Measurements from ENCODE around the gene ORM1.

DNA sequence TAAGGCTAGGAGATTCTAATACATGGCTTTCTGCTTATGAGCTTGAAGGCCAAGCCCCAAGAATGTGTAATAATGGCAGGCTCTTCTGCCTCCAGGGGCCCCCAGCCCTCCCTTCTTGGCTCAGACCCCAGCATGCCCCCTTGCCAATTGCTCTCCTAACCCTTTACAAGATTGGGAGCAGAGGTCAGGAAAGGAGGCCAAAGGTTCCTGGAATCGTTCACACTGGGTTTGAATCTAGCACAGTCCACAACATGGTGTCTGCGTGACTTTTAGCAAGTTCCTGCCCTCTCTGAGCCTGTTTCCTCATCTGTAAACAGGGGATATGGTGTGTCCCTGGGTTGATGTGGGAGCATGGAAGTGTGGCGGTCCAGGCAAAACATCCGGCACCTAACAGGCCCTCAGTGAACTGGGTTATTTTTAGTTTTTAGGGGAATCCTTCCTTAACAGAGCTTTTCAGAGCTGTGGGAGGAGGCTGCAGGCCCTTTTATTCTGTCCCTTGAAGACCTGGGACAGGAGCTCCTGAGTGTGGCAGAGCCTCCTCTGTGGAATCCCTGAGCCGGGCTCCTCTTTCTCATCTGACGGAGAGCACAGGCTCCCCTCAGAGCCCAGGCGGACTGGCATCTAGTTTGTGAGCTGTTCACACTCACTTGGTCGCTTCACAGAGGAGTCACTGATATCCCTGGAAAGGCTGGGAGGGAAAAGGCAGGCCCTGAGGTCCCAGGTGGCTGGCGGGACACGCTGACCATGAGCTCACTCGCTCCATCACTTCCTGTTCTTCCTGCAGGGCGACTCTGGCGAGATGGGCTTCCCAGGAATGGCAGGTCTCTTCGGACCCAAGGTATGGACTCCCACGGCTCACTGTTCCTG, 23.4 kb upstream of the ORM1 start:
- TF ChIP-seq, protein P1, sequence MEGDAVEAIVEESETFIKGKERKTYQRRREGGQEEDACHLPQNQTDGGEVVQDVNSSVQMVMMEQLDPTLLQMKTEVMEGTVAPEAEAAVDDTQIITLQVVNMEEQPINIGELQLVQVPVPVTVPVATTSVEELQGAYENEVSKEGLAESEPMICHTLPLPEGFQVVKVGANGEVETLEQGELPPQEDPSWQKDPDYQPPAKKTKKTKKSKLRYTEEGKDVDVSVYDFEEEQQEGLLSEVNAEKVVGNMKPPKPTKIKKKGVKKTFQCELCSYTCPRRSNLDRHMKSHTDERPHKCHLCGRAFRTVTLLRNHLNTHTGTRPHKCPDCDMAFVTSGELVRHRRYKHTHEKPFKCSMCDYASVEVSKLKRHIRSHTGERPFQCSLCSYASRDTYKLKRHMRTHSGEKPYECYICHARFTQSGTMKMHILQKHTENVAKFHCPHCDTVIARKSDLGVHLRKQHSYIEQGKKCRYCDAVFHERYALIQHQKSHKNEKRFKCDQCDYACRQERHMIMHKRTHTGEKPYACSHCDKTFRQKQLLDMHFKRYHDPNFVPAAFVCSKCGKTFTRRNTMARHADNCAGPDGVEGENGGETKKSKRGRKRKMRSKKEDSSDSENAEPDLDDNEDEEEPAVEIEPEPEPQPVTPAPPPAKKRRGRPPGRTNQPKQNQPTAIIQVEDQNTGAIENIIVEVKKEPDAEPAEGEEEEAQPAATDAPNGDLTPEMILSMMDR (conservative IDR thresholded peaks at IDR 0.05; ENCODE audit: low read depth, low read length) = no peak
- TF ChIP-seq EZH2 (IDR thresholded peaks at IDR 0.05; ENCODE audit: low read length, unreplicated experiment) (no peak), EZH2phosphoT487 (IDR thresholded peaks at IDR 0.05; ENCODE audit: borderline replicate concordance, low read length) (no peak)
